Fibroblast of lung (primary cell): ENCODE measurements around the gene RABGAP1L.

Source experiments
- EZH2 ChIP-seq: IDR thresholded peaks from 2 replicates; pipeline ENCODE4 v1.5.1; 2012; ENCODE audit warnings: low read length, control low read depth, mild to moderate bottlenecking; ENCODE audit errors: missing control alignments
- TF ChIP-seq, protein P1 (sequence below), 2 donors: IDR thresholded peaks in 1 of 2; conservative IDR thresholded peaks in 1 of 2; 1 replicate in 1 of 2; 2 replicates in 1 of 2; pipeline ENCODE4 v1.5.1; 2011 to 2012; ENCODE audit warnings: low read length in 2 of 2, control low read depth in 1 of 2, inconsistent platforms in 1 of 2, low read depth in 1 of 2, mild to moderate bottlenecking in 1 of 2

DNA sequence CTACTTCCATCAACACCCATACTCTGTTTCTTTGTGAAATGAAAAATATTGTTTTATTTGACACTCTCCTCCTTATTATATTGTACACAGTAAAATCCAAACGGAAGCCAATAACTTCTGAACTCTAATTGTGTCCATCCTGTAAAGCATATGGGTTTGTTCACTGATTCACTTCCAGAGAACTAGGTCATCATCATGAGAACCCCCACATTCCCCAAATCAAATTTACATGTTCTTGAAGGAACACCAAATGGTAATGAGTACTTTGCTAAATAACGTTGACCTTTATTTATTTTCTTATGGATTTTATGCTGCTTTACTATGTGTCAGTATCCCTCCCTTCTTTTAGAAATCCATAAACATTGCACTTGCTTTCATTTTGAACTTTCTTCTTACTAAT is 627.0 kb downstream of the RABGAP1L start:
- TF ChIP-seq, protein P1, sequence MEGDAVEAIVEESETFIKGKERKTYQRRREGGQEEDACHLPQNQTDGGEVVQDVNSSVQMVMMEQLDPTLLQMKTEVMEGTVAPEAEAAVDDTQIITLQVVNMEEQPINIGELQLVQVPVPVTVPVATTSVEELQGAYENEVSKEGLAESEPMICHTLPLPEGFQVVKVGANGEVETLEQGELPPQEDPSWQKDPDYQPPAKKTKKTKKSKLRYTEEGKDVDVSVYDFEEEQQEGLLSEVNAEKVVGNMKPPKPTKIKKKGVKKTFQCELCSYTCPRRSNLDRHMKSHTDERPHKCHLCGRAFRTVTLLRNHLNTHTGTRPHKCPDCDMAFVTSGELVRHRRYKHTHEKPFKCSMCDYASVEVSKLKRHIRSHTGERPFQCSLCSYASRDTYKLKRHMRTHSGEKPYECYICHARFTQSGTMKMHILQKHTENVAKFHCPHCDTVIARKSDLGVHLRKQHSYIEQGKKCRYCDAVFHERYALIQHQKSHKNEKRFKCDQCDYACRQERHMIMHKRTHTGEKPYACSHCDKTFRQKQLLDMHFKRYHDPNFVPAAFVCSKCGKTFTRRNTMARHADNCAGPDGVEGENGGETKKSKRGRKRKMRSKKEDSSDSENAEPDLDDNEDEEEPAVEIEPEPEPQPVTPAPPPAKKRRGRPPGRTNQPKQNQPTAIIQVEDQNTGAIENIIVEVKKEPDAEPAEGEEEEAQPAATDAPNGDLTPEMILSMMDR (conservative IDR thresholded peaks at IDR 0.05 in 1 of 2, IDR thresholded peaks at IDR 0.05 in 1 of 2; ENCODE audit: low read depth in 1 of 2, low read length in 2 of 2) = no peak
- no peak for TF ChIP-seq EZH2
